ENCODE data around the gene ESPN.

DNA sequence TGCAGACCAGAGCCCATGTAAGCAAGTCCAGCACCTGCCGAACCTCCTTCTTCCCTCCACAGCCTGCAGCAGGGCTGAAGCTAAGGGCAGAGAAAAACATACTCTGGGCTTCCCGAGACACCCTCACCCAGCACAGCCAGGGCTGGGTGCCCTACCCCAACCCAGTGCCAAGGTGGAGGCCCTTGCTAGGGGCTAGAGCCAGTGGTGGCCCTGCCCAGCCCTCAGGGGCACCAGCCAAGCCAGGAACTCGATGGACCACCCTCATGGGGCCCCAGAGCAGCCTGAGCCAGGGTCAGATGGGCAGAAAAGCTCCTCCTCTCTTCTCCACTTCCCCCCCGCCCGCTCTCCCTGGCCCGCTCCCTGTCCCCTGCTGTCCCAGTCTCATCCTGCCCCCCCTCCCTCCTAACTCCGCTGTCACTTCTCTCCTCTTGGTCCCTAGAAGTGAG lies 25.5 kb downstream of the ESPN start:
- TF ChIP-seq, protein P1, sequence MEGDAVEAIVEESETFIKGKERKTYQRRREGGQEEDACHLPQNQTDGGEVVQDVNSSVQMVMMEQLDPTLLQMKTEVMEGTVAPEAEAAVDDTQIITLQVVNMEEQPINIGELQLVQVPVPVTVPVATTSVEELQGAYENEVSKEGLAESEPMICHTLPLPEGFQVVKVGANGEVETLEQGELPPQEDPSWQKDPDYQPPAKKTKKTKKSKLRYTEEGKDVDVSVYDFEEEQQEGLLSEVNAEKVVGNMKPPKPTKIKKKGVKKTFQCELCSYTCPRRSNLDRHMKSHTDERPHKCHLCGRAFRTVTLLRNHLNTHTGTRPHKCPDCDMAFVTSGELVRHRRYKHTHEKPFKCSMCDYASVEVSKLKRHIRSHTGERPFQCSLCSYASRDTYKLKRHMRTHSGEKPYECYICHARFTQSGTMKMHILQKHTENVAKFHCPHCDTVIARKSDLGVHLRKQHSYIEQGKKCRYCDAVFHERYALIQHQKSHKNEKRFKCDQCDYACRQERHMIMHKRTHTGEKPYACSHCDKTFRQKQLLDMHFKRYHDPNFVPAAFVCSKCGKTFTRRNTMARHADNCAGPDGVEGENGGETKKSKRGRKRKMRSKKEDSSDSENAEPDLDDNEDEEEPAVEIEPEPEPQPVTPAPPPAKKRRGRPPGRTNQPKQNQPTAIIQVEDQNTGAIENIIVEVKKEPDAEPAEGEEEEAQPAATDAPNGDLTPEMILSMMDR (IDR thresholded peaks at IDR 0.05): no peak
- TF ChIP-seq, protein P2, sequence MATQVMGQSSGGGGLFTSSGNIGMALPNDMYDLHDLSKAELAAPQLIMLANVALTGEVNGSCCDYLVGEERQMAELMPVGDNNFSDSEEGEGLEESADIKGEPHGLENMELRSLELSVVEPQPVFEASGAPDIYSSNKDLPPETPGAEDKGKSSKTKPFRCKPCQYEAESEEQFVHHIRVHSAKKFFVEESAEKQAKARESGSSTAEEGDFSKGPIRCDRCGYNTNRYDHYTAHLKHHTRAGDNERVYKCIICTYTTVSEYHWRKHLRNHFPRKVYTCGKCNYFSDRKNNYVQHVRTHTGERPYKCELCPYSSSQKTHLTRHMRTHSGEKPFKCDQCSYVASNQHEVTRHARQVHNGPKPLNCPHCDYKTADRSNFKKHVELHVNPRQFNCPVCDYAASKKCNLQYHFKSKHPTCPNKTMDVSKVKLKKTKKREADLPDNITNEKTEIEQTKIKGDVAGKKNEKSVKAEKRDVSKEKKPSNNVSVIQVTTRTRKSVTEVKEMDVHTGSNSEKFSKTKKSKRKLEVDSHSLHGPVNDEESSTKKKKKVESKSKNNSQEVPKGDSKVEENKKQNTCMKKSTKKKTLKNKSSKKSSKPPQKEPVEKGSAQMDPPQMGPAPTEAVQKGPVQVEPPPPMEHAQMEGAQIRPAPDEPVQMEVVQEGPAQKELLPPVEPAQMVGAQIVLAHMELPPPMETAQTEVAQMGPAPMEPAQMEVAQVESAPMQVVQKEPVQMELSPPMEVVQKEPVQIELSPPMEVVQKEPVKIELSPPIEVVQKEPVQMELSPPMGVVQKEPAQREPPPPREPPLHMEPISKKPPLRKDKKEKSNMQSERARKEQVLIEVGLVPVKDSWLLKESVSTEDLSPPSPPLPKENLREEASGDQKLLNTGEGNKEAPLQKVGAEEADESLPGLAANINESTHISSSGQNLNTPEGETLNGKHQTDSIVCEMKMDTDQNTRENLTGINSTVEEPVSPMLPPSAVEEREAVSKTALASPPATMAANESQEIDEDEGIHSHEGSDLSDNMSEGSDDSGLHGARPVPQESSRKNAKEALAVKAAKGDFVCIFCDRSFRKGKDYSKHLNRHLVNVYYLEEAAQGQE (IDR thresholded peaks at IDR 0.05; ENCODE audit: insufficient read depth in 1 of 2, low read depth in 2 of 2, low read length in 1 of 2): no peak
- TF ChIP-seq SIN3A (IDR thresholded peaks at IDR 0.05; ENCODE audit: borderline replicate concordance, insufficient read depth, low read depth, low read length): no peak
- TF ChIP-seq POLR2AphosphoS5 (IDR thresholded peaks at IDR 0.05; ENCODE audit: low read depth, low read length): no peak

Measured in Panc1 (cell line).